HG03460 (cell line): Measurements from ENCODE around the gene CYP24A1.

Experiments
- ATAC-seq: cut with Tn5 transposase; IDR thresholded peaks from one replicate; pipeline ENCODE4 v1.9.1; 2021; ENCODE audit not compliant: unreplicated experiment

CYP24A1 gene

DNA sequence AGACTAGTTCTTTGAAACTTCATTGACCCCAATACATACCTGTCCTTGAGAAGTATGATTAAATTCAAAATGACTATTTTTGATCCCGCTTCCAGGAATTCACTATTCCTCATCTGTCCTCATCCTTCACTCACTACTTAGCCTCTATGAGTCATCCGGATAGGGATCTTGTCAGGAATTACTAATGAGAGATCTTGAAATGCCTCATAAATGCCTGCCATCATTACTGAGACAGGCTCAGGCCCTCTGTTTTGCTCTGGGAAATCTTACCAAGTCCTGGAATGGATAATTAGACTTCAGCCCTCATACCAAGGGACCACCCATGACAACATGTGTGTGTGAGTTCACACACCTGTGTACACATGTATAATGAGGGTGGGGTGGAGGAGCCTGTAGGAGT lies 2.8 kb upstream of the CYP24A1 start:
- ATAC-seq = no peak

DNA sequence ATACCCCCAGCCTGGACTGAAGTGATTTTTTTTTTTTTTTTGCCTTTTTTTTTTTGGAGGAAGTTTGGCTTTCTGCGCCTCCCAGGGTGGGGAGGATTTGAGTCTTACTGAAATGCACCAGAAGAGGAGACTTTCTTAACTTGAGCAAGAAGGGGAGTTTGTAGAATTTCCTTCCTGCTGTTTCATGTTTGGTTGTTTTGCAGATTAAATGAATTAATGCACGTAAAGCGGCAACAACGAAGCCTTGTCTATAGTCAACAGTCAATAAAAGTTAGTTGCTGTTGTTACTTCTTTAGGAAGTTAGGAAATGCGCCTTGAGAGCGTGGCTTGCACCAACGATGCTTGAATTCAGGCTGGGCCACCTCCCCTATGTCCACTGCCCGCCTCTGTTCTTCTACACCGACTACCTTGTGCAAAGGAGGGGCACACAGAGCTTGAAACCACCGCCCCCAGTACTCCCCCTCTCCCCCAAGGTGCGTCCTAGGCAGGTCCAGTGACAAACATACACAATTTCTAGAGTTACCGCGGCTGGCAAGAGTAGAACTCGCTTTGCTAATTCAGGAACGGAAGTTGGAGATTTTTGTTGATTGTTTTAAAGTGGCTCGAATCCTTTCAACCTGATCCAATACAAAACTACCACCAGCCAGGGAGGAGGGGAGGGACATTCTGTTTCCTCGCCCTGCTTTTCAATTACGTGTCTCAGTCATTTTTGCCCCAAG lies 830 bp upstream of the CYP24A1 start:
- ATAC-seq = no peak

GRCh38 chr20:54172856-54173652 lies 732 bp downstream of the CYP24A1 start:
- no peak for ATAC-seq

- no peak for ATAC-seq
Observed at GRCh38 chr20:54172532-54172855, 1.3 kb downstream of the CYP24A1 start.

- ATAC-seq = no peak
Observed at GRCh38 chr20:54170963-54171362, 2.8 kb downstream of the CYP24A1 start.

- ATAC-seq = no peak
Observed at GRCh38 chr20:54170026-54170471, 3.7 kb downstream of the CYP24A1 start.

DNA sequence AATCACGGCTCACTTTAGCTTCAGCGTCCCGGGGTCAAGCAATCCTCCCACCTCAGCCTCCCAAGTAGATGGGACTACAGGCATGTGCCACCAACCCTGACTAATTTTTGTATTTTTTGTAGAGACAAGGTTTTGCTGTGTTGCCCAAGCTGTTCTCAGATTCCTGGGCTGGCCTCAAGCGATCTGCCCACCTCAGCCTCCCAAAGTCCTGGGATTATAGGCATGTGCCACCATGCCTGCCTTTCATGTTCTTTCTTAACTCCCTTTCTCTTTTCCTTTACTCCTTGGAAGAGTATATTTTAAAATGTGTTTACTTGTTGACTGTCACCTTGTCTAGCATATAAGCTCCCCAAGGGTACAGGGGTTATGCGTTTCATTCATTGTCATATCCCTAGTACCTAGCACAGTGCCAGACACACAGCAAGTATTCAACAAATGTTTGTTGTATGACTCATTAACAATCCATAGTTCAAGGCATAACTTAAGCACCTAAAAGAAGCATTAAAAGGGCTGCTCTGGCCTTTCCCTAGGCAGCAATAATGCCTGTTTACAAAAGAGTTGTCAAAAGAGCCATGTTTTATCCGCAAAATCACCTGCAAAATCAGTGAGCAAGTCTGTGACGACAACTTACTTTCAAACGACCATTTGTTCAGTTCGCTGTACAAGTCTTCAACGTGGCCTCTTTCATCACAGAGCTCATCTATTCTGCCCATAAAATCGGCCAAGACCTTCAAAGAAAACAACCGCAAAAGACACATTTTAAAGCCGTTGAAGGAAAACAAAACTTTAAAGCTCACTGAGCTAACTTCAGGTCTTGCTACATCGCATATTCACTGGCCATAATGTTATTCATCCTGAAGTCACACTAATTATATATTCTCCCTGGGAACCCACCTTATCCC lies 4.6 kb downstream of the CYP24A1 start:
- no peak for ATAC-seq

- ATAC-seq = no peak
Observed at GRCh38 chr20:54167909-54168872, 5.6 kb downstream of the CYP24A1 start.

- ATAC-seq = no peak
Observed at GRCh38 chr20:54166987-54167662, 6.7 kb downstream of the CYP24A1 start.

DNA sequence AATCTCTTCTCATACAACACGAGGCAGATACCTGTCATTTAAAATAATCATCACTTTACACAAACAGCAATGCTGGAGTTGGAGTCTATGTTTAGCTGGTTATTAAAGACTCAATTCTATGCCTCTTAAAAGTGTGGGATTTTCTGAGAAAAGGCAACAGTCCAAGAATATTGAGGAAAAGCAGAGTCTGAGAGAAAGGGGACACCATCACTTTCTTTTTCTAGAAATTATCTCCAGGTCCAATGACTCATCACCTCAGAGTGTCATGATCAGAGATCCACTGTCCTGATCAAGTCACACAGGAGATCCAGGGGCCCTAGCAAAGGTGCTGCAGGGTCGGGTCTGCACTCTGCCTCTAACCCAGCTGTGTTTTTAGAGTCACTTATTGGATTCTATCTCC lies 8.0 kb downstream of the CYP24A1 start:
- no peak for ATAC-seq

DNA sequence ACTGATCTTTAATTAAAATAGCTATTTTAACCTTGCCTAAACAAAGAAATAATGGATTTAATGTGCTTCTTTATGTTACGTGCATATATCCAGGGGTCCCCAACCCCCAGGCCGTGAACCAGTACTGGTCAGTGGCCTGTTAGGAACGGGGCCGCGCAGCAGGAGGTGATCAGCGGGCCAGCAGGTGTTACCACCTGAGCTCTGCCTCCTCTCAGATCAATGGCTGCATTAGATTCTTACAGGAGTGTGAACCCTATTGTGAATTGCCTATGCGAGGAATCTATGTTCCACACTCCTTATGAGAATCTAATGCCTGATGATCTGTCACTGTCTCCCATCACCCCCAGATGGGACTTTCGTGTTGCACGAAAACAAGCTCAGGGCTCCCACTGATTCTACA lies 8.8 kb downstream of the CYP24A1 start:
- ATAC-seq = no peak

GRCh38 chr20:54163402-54163801 lies 10.4 kb downstream of the CYP24A1 start:
- ATAC-seq = no peak

- ATAC-seq = no peak
Observed at GRCh38 chr20:54162378-54163009, 11.3 kb downstream of the CYP24A1 start.

DNA sequence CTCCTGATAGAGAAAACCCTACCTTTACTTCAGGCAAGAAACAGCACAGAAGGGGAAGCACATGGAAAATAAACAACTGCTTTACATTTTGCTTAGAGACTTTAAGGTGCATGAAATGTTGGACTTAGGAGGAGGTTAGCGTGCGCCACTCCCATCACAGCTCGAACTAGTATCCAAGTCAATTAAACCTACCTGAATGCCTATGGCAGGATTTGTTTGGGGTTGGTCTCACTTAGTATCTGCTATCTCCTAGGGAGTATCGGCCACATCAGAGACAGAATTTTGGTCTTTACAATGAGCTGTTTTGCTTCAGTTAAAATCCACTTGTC lies 12.0 kb downstream of the CYP24A1 start:
- no peak for ATAC-seq

- ATAC-seq = no peak
Observed at GRCh38 chr20:54161008-54161820, 12.6 kb downstream of the CYP24A1 start.

DNA sequence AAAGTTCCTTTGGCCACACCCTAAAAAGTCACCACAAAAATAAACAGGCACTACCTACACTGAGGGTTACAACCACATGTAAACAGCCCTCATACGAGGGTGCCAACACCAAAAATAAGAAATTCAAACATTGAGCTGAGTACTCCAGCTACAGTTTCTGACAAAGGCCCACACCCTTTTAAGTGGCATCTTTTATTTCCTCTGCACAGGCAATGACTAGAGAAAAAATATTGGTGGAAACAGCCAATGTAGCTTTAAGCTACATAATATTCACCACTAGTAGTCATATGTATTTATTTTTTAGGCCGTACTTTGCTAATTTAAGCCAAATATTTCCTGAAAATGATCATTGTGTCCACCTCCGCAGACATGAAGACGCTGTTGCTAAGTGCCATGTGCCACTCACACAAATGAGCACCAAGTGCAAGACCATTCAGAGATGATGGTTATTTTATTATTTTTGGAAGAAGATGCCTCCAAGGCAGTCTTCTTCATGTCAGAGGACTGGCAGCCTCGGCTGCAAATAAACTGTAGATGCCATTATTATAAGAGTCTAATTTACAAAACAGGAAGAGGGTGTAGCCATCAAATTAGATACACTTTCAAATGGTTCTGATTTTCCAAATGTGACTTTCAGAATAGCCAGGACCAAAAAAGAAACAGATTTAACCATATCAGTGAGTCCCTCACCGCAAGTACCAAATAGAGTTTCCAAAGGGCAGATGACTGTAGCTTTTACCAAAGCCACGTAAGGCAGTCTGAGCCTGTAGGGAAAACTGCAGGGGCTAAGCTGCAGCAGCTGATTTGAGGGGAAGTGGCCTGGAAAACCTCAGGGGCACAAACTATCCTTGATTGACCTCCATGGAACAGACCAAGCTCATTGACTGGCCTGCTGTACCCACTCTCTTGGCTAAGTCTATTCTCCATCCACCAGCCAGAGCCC lies 13.4 kb downstream of the CYP24A1 start:
- ATAC-seq = no peak

GRCh38 chr20:54158856-54159418 lies 14.8 kb downstream of the CYP24A1 start:
- ATAC-seq = no peak
